A549 treated with CORT108297 at 1 μM for 4 hours (cell line): ENCODE data around the gene METTL8. TPM values are rescaled to one million over a fixed set of nuclear protein-coding genes. Genes with fewer than 3 reads are reported as not detected.

Experiments used
- total RNA-seq: library from RNA; stranded (reverse); fragments of 200-300 nt; extraction: Qiagen RNA extraction; gene quantifications from 5 replicates; pipeline ENCODE4 v1.2.3, GENCODE V29; 2022

METTL8 gene
- total RNA-seq: 25.4 to 30.7 TPM (median 27.2 TPM) in 5 replicates

GRCh38 chr2:171433763-171434012 is at the start of gene METTL8:
Gene METTL8, minus strand, starts transcription at chr2:171433990. Its CDS starts 41,805 bp downstream, at chr2:171392185.

GRCh38 chr2:171434013-171434989 is 511 bp upstream of the METTL8 start, which contains the start of gene DCAF17:
Gene DCAF17, plus strand, starts transcription at chr2:171434226. Its CDS starts 352 bp downstream, at chr2:171434578.

Other genes starting within 250 kb of the METTL8 start
- 7.3 to 11.6 TPM (median 9.9 TPM) in 5 replicates for gene DCAF17, start 236 bp upstream of the METTL8 start, total RNA-seq
- gene CYBRD1, start 88.5 kb upstream of the METTL8 start, total RNA-seq: 28.8 to 37.7 TPM (median 33.5 TPM) in 5 replicates